Osteocyte (in vitro differentiated cells): ENCODE data around the gene HLTF. TPM values are rescaled to one million over a fixed set of nuclear protein-coding genes. Genes with fewer than 3 reads are reported as not detected.

Experiments used
- DNase-seq: peaks from one replicate; pipeline ENCODE4 v3.0.0; 2021; ENCODE audit warnings: mixed read lengths; ENCODE audit not compliant: unreplicated experiment; ENCODE audit errors: extremely low spot score
- H3K27ac Mint-ChIP-seq: one replicate; pipeline ENCODE4 v1.8.0; 2021; ENCODE audit warnings: mild to moderate bottlenecking, mixed read lengths; ENCODE audit not compliant: unreplicated experiment
- H3K27me3 Mint-ChIP-seq: one replicate; pipeline ENCODE4 v1.8.0; 2021; ENCODE audit warnings: mixed read lengths; ENCODE audit not compliant: unreplicated experiment
- H3K36me3 Mint-ChIP-seq: one replicate; pipeline ENCODE4 v1.8.0; 2021; ENCODE audit warnings: mixed read lengths; ENCODE audit not compliant: unreplicated experiment
- H3K4me1 Mint-ChIP-seq: one replicate; pipeline ENCODE4 v1.8.0; 2021; ENCODE audit warnings: mixed read lengths; ENCODE audit not compliant: unreplicated experiment
- H3K4me3 Mint-ChIP-seq: one replicate; pipeline ENCODE4 v1.8.0; 2021; ENCODE audit warnings: mild to moderate bottlenecking, moderate library complexity, mixed read lengths; ENCODE audit not compliant: unreplicated experiment
- H3K9me3 Mint-ChIP-seq: one replicate; pipeline ENCODE4 v1.8.0; 2021; ENCODE audit warnings: mixed read lengths; ENCODE audit not compliant: unreplicated experiment
- total RNA-seq: library from RNA; stranded (reverse); gene quantifications from 2 replicates; pipeline ENCODE4 v1.2.1, GENCODE V29; 2021
- TF ChIP-seq, protein P1 (sequence below): fragments of 200-600 bp; sonication (generic); IDR thresholded peaks from 2 replicates; pipeline ENCODE4 v1.5.0; 2021; ENCODE audit warnings: antibody characterized with exemption, mild to moderate bottlenecking, moderate library complexity

The HLTF gene
- total RNA-seq, 1 donor from 2014 or later: 29.2 TPM

DNA sequence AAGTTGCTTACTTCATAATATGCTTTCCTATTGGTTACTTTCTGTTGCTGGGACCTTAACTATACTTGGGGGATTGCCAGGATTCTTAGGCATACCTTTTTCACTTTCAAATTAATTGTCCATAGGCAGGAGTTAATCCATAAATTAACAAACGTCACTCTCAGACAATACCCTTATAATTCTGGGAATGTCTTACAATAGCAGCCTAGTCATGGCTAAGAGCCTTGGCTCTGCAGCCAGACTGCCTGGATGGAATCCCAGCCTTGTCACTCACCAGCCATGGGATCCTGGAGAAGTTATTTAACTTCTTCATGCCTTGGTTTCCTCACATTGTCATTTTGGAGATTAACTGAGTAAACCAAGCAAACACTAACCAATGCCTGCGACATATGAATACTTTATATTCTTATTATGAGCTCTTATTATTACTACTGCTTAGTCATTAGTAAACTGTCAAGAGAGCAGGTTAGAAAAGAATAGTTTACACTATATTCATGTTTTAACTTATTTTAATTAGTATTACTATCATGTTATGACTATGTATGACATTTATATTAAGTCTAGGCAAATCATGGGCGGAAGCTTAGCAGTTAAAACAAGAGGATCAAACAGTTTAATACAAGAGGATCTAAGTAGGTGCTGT, 66.0 kb downstream of the HLTF start:
- Mint-ChIP-seq H3K4me3 (no peak overlapping the region), H3K27me3 (no peaks in the 10 kb centered on the region), H3K4me1 (peaks cover 10% of the 10 kb centered on the region), H3K27ac (no peak overlapping the region), H3K36me3 (peaks cover 40% of the 10 kb centered on the region), H3K9me3 (peaks cover 11% of the 10 kb centered on the region)
- DNase-seq: no peak
- TF ChIP-seq, protein P1, sequence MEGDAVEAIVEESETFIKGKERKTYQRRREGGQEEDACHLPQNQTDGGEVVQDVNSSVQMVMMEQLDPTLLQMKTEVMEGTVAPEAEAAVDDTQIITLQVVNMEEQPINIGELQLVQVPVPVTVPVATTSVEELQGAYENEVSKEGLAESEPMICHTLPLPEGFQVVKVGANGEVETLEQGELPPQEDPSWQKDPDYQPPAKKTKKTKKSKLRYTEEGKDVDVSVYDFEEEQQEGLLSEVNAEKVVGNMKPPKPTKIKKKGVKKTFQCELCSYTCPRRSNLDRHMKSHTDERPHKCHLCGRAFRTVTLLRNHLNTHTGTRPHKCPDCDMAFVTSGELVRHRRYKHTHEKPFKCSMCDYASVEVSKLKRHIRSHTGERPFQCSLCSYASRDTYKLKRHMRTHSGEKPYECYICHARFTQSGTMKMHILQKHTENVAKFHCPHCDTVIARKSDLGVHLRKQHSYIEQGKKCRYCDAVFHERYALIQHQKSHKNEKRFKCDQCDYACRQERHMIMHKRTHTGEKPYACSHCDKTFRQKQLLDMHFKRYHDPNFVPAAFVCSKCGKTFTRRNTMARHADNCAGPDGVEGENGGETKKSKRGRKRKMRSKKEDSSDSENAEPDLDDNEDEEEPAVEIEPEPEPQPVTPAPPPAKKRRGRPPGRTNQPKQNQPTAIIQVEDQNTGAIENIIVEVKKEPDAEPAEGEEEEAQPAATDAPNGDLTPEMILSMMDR: no peak

DNA sequence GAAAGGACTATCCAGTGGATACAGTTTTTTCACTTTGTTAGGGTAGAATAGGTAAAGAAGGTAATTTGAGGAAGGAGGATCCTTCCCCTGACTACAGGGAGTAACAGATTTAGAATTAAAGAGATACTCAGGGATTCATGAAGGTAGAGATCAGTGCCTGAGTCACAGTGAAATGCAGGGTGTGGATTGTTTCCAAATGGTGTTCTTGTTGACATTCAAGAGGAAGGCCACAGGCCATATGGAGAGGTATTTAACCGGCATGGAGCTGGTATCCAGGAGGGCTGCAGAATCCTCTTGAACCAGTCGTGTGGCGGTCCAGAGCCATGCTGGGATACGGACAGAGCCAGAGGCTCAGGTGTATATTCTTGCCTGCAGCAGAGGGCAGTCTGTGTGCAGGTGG, 66.8 kb downstream of the HLTF start:
- no peak for DNase-seq
- peaks cover 10% of the 10 kb centered on the region for H3K4me1 Mint-ChIP-seq
- H3K27ac Mint-ChIP-seq: no peak overlapping the region
- TF ChIP-seq, protein P1: no peak
- peaks cover 6% of the 10 kb centered on the region for H3K9me3 Mint-ChIP-seq
- no peak overlapping the region for H3K4me3 Mint-ChIP-seq
- no peaks in the 10 kb centered on the region for H3K27me3 Mint-ChIP-seq
- peaks cover 38% of the 10 kb centered on the region for H3K36me3 Mint-ChIP-seq

DNA sequence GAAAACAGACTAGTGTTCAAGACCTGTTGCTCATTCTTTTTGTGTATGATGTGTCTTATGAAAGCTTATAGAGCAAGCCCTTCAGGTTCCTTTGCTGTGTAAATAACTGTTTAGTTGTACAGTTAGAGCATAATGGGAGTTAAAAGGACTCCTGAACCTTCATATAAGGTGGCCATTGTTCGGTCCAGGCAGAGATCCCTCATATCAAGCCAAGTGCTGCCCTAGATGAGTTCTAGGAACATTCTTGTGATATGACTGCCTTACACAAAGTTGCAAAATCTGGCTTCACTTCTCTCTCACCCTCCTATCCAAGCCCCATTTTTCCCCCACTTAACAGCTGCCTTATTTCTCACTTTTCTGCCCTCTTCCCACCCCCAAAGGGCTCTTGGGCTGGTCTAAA, 68.1 kb downstream of the HLTF start:
- no peak for DNase-seq
- peaks cover 28% of the 10 kb centered on the region for H3K36me3 Mint-ChIP-seq
- no peaks in the 10 kb centered on the region for H3K9me3 Mint-ChIP-seq
- H3K27me3 Mint-ChIP-seq: no peaks in the 10 kb centered on the region
- H3K27ac Mint-ChIP-seq: no peak overlapping the region
- TF ChIP-seq, protein P1: no peak
- no peak overlapping the region for H3K4me3 Mint-ChIP-seq
- H3K4me1 Mint-ChIP-seq: peaks cover 14% of the 10 kb centered on the region

DNA sequence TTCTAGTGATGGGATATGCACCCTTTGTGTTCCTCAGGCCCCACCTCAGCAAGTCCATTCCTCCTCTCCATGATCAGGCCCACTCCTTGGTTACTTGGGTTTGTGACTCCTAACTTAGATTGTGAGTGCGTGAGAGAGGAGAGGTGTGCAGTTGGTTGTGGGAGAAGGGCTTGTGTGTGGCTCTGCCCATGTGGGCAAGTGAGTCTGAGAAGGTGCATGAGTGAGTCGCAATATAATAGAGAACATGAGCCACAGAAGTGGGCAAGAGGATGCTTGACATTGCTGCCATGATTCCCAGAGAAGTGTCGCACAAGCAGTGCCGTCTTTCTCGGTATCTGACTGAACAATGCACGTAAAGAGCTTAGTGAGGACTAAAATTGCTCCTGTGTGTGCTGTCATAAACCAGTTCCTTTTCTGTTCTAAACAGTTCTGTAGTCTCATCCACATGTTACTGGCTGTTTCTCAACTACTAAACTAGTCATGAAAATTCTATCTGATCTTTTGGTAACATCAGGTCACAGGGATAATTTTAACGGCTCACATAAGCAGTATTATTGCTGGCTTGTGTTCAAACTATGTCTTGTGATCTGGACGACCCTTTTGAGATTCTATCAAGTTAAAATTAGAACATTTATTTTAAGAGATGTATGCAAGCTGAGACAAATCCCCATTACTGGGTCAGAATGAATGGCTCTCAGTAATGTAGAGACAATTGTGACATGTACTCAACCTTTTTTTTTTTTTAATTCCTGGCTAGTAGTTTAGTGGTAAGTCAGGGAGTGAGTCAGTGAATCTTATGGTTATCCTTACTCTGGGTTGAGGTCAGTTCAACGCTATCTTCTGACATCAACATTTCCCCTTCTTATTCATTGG, 69.4 kb downstream of the HLTF start:
- Mint-ChIP-seq H3K36me3 (peaks cover 26% of the 10 kb centered on the region), H3K27ac (peak overlapping the region; percentile 46), H3K4me3 (no peak overlapping the region), H3K4me1 (peaks cover 14% of the 10 kb centered on the region), H3K27me3 (no peaks in the 10 kb centered on the region), H3K9me3 (no peaks in the 10 kb centered on the region)
- DNase-seq: no peak
- TF ChIP-seq, protein P1: no peak

DNA sequence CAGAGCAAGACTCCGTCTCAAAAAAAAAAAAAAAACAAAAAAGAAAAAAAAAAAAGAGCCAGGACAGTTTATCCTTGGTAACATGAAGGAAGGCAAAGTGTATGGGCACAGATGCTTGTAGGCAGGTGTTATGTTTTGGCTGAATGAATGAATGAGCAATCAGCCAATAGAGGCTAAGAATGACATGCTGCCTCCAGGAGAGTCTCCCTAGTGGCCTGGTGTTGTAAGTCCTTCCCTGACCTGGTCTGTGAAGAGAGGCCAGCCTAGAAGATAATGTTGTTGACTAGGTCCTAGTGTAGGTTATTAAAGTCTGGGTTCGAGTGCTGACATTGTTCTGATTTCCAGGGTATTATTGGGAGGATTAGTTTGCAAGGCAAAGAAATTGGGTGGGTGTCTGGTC, 70.1 kb downstream of the HLTF start:
- peaks cover 31% of the 10 kb centered on the region for H3K36me3 Mint-ChIP-seq
- H3K9me3 Mint-ChIP-seq: no peaks in the 10 kb centered on the region
- H3K27ac Mint-ChIP-seq: no peak overlapping the region
- H3K4me1 Mint-ChIP-seq: peaks cover 14% of the 10 kb centered on the region
- H3K27me3 Mint-ChIP-seq: no peaks in the 10 kb centered on the region
- DNase-seq: no peak
- TF ChIP-seq, protein P1: no peak
- H3K4me3 Mint-ChIP-seq: no peak overlapping the region
